ENCODE measurements around the gene MOB3B.

GRCh38 chr9:27496135-27496504 lies 33.5 kb downstream of the MOB3B start:
- TF ChIP-seq POLR2A (IDR thresholded peaks at IDR 0.05) (no peak), CTCF (IDR thresholded peaks at IDR 0.05) (no peak)
